Gastroesophageal sphincter (tissue), 4 donors: Measurements from ENCODE around the gene RRBP1. TPM values are rescaled to one million over a fixed set of nuclear protein-coding genes. Genes with fewer than 3 reads are reported as not detected.

Experiments used
- ATAC-seq: fragments of 150-250 bp; one replicate; pipeline ENCODE4 v1.9.1; 2016; ENCODE audit warnings: mild to moderate bottlenecking, moderate library complexity
- H3K27ac ChIP-seq, 4 donors: fragments of 200-600 bp; sonication (generic) in 3 of 4; 1 replicate in 3 of 4; 2 replicates in 1 of 4; pipeline ENCODE4 v1.5.1; 2016 to 2019
- H3K27me3 ChIP-seq: fragments of 200-600 bp; sonication (generic); one replicate; pipeline ENCODE4 v1.5.1; 2019
- H3K36me3 ChIP-seq, 2 donors: fragments of 200-600 bp; sonication (generic); one replicate each; pipeline ENCODE4 v1.5.1; 2019; ENCODE audit warnings: control low read depth in 1 of 2
- H3K4me1 ChIP-seq, 3 donors: fragments of 200-600 bp; sonication (generic); 1 replicate in 2 of 3; 2 replicates in 1 of 3; pipeline ENCODE4 v1.5.1; 2016 to 2019; ENCODE audit warnings: control low read depth in 2 of 3
- H3K4me3 ChIP-seq, 2 donors: fragments of 200-600 bp; sonication (generic); one replicate each; pipeline ENCODE4 v1.5.1; 2019; ENCODE audit warnings: mild to moderate bottlenecking in 1 of 2, moderate library complexity in 1 of 2
- H3K9me3 ChIP-seq, 3 donors: fragments of 200-600 bp; sonication (generic); one replicate each; pipeline ENCODE4 v1.5.1; 2017 to 2019; ENCODE audit warnings: control low read depth in 2 of 3
- EP300 ChIP-seq: sonication (generic); formaldehyde crosslinking; IDR thresholded peaks from one replicate; pipeline ENCODE4 v1.6.1; 2017; ENCODE audit warnings: antibody characterized with exemption, mild to moderate bottlenecking
- POLR2A ChIP-seq, 2 donors: fragments of 450-650 bp; IDR thresholded peaks; one replicate each; pipeline ENCODE4 v1.6.1; 2017; ENCODE audit warnings: antibody characterized with exemption in 2 of 2, mild to moderate bottlenecking in 2 of 2, moderate library complexity in 1 of 2
- POLR2AphosphoS5 ChIP-seq: sonication (generic); formaldehyde crosslinking; IDR thresholded peaks from one replicate; pipeline ENCODE4 v1.6.1; 2017; ENCODE audit warnings: antibody characterized with exemption
- WGBS, 2 donors: methylation state at CpG; one replicate each; pipeline ENCODE4 v1.1.5; 2018; ENCODE audit warnings: low coverage in 1 of 2; 5-methylcytosine and 5-hydroxymethylcytosine counted together
- total RNA-seq, 4 donors: library from RNA; depleted of rRNA; stranded (reverse); fragments of >200 nt; gene quantifications; one replicate each; pipeline ENCODE4 v1.1.0, GENCODE V29; 2016
- TF ChIP-seq, protein P1 (sequence below), 4 experiments: fragments of 200-600 bp in 2 of 4; fragments of 450-650 bp in 2 of 4; sonication (generic) in 1 of 4; IDR thresholded peaks; one replicate each; pipeline ENCODE4 v1.5.1; 2017 to 2019; ENCODE audit warnings: antibody characterized with exemption in 4 of 4, mild to moderate bottlenecking in 2 of 4, moderate library complexity in 2 of 4

RRBP1 gene
- total RNA-seq, 4 donors from 2014 or later: 61.2 to 89.8 (median 64.7) TPM

DNA sequence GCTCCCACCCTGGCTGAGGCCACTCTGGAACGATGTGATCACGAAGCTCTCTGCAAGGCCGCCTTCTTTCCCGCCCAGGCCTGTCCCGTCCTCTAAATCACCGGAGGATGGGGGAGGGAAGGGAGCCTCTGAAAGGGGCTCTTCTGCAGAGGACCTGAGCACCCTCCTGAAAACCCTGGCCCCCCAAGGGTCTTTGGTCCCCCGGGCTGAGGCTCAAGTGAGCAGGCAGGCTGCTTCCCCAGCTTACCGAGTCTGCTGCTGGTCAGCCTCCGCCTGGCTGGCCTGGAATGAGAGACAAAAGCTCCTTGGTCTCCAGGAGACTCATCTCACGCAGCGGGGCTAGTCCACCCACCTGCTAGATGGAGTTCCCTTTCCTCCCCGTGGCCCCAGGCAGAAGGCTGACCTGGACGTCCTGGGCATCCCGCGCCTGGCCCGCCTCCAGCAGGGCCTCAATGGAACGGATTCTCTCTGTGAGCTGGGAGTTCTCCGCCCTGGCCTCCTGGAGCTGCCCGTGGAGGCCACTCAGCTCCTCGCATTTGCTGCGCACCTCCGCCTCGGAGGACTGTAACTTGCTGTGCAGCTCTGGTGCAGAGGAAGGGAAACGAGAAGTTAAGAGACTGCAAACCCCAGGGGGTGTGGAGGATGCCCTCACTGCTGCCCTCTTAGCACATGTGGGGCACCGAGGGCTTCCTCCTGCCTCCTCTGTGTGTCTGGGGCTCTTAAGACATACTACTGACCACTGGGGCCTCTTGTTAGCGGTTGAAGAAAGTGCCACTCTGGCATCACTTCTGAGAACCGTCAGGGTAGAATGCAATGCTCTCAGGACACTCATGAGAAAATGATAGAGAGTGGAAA, 54.7 kb downstream of the RRBP1 start:
- TF ChIP-seq POLR2A (IDR thresholded peaks at IDR 0.05) (no peak), POLR2AphosphoS5 (no peak), EP300 (no peak)
- TF ChIP-seq, protein P1, sequence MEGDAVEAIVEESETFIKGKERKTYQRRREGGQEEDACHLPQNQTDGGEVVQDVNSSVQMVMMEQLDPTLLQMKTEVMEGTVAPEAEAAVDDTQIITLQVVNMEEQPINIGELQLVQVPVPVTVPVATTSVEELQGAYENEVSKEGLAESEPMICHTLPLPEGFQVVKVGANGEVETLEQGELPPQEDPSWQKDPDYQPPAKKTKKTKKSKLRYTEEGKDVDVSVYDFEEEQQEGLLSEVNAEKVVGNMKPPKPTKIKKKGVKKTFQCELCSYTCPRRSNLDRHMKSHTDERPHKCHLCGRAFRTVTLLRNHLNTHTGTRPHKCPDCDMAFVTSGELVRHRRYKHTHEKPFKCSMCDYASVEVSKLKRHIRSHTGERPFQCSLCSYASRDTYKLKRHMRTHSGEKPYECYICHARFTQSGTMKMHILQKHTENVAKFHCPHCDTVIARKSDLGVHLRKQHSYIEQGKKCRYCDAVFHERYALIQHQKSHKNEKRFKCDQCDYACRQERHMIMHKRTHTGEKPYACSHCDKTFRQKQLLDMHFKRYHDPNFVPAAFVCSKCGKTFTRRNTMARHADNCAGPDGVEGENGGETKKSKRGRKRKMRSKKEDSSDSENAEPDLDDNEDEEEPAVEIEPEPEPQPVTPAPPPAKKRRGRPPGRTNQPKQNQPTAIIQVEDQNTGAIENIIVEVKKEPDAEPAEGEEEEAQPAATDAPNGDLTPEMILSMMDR (IDR thresholded peaks at IDR 0.05): no peak

DNA sequence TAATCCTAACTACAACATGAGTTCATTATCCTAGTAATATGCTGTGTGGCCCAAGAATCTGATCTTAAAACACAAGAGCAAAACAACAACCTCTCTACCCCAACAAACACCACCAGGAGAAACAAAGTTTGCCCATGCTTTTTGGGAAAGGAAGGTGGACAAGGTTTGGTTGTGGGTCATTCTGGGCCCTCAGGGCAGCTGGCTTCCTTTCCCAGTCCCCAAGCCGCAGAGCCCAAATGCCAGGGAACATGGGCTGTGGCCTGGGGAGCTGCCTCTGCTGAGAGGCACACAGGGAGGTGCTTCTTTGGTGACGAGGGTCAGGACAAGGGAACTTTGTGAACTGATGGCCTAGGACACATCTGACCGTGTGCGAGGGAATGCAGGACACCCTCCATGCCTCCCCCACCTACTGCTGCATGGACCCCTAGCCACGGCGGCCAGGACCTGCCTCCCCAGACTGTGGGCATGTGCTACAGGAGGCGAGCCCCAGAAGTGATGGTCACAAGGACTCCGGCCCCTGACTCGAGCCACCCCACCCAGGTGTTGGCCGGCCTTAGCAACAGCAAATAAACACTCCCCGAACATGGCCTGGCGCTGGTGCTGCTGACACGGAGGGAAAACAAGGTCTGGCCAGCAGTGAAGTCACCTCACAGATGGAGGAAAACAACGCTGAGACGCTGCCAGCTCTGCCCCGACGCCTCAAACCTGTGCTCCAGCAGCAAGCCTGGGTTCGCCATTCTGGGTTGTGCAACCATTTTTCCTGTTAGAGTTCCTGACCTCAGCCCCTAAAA, 55.6 kb downstream of the RRBP1 start:
- Histone ChIP-seq H3K36me3 (peaks cover 0 to 100% of the 10 kb centered on the region in 2 donors), H3K9me3 (no peaks in the 10 kb centered on the region), H3K4me3 (no peak overlapping the region), H3K27me3 (no peaks in the 10 kb centered on the region), H3K4me1 (peaks cover 0 to 21% (median 11%) of the 10 kb centered on the region in 3 donors), H3K27ac (peak overlapping the region in 3 of 4 donors; percentile 57 to 68 (median 63))
- WGBS, 2 donors: 83% methylated on average over 1 of the region's 18 CpGs; no CpG with 5 or more reads in 1 of the 2 donors
- no peak for TF ChIP-seq EP300
- no peak for TF ChIP-seq POLR2A (IDR thresholded peaks at IDR 0.05)
- TF ChIP-seq, protein P1 (IDR thresholded peaks at IDR 0.05): no peak
- TF ChIP-seq POLR2AphosphoS5: no peak
- peak; percentile 72 for ATAC-seq

More for the DNA sequence above, 54.7 kb downstream of the RRBP1 start:
- no peak for ATAC-seq
- Histone ChIP-seq H3K27me3 (no peaks in the 10 kb centered on the region), H3K4me3 (no peak overlapping the region), H3K4me1 (peaks cover 0 to 21% (median 11%) of the 10 kb centered on the region in 3 donors), H3K36me3 (peaks cover 0 to 100% of the 10 kb centered on the region in 2 donors), H3K27ac (peak overlapping the region in 3 of 4 donors; percentile 57 to 68 (median 63)), H3K9me3 (no peaks in the 10 kb centered on the region)
- whole genome bisulfite sequencing, 2 donors: 79 to 100% methylated on average over 1 to 5 of the region's 27 CpGs

DNA sequence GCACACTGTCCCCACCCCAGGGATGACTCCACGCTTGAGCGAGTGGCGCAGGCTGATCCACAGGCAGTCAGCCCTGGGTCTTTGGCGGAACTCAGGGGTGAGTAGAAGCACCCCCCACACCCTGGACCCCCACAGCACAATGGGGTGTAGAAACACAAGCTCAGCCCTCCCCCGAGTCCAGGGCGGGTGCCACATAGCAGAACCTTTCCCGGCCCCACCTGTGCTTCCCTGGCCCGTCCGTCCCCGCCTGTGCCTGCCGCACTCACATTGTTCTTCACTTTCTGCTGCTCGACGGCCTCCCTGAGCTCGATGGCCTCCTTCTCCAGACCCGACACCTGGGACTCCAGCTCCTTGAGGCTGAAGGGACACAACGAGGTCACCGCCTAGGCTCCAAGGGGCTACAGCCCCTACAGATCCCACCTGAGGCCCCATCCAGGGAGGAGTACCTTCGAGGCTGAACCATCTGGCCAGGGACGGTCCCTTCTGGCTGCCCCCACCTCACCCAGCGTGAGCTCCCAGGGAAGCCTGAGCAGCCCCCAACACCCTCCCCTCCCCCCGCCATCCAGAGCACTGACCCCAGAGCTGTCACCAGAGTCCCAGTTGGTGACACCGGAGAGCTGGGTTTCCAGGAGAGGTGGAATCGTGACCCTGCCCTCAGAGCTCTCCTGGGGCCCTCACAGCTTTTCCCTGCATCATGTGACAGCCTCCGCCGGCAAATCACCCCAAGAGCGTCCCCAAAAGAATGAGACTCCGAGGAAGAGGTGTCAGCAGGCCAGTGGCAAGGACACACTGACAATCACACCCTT, 56.6 kb downstream of the RRBP1 start:
- no peak overlapping the region for H3K4me3 ChIP-seq
- 90% methylated on average over 8 of the region's 27 CpGs; no CpG with 5 or more reads in 1 of the 2 donors for WGBS, 2 donors
- H3K27ac ChIP-seq: peak overlapping the region in 3 of 4 donors; percentile 24 to 63 (median 57)
- H3K9me3 ChIP-seq: no peaks in the 10 kb centered on the region
- no peak for ATAC-seq
- H3K36me3 ChIP-seq: peaks cover 0 to 100% of the 10 kb centered on the region in 2 donors
- no peaks in the 10 kb centered on the region for H3K27me3 ChIP-seq
- TF ChIP-seq, protein P1 (IDR thresholded peaks at IDR 0.05): no peak
- TF ChIP-seq EP300 (no peak), POLR2AphosphoS5 (no peak), POLR2A (IDR thresholded peaks at IDR 0.05) (no peak)
- H3K4me1 ChIP-seq: peaks cover 0 to 21% (median 11%) of the 10 kb centered on the region in 3 donors

DNA sequence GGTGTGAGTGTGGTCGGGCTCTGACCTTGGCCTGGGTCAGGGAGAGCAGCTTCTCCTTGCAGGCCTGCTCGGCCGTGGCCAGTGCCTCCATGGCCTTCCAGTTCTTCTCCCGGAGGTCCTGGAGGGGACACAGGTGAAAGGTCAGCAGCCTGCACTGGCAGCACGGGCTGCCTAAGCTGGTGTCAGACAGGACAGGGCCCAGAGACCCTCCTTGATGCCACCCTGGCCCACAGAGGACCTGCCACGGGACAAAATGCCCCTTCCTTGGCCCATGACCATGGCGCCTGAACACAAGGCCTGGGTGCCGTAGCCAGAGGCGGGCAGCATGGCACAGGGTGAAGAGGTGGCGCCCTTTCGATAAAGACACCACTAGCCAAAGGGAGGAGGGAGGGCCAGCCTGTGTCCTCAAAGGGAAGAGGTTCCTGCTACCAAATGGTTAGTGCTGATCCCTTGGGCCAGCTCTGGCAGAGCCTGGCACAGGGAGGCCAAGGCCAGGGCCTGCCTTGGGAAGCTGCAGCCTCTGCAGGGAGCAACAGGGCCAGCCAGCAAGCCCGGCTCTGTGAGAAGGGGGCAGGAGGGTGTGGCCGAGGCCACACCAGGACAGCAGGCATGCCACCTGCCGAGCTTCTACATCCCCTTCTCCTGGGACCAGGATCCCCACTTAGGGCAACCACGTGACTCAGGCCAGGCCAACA, 57.3 kb downstream of the RRBP1 start:
- TF ChIP-seq POLR2A (IDR thresholded peaks at IDR 0.05) (no peak), EP300 (no peak), POLR2AphosphoS5 (no peak)
- TF ChIP-seq, protein P1 (IDR thresholded peaks at IDR 0.05): no peak
- H3K27ac ChIP-seq: peak overlapping the region in 1 of 4 donors; percentile 17
- no peak for ATAC-seq
- no CpG with 5 or more reads among the region's 15 CpGs for WGBS, 2 donors
- H3K9me3 ChIP-seq: no peaks in the 10 kb centered on the region
- H3K4me1 ChIP-seq: peaks cover 0 to 21% (median 11%) of the 10 kb centered on the region in 3 donors
- H3K36me3 ChIP-seq: peaks cover 0 to 100% of the 10 kb centered on the region in 2 donors
- no peaks in the 10 kb centered on the region for H3K27me3 ChIP-seq
- no peak overlapping the region for H3K4me3 ChIP-seq
